T follicular helper cell (primary cell): ENCODE data around the gene TTC21B.

Experiments used
- DNase-seq: peaks from one replicate; pipeline ENCODE4 v3.0.0-alpha.2; 2020; ENCODE audit warnings: low read depth

Gene TTC21B

DNA sequence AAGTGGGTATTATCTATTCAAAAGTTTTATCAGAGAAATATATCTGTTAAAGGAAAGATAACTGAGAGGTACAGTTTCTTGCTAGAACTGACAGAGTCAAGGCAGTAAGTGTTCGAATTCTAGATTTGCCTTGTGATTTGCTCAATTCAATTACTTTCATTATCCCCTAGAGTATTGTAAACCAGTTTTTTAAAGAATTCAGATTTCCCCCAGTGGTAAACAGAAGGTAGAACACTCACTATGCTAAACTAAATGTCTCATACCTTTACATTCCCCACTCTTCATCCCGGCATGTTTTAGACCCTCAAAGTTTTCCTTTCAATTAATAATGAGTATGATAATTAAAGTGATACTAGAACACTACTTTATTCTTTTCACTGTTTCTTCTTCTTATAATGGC, 28.6 kb downstream of the TTC21B start:
- DNase-seq: no peak

DNA sequence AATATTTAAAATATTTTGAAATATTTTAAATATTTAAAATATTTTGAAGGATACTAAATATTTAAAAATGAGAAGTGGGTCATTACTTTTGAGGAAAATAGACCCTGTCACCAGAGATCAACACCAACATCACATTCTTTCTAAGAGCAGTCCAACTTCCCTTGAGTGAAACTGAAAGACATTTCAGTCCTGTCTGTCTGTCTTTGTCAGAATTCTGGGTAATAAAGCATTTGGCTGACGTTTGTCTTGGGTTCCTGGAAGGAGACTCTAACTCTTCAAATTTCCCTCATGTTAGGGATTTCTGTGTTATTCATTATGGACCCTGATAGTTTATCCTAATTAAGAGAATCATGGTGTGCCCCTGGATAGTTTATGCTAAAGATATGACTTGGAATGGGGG, 32.8 kb downstream of the TTC21B start:
- no peak for DNase-seq

DNA sequence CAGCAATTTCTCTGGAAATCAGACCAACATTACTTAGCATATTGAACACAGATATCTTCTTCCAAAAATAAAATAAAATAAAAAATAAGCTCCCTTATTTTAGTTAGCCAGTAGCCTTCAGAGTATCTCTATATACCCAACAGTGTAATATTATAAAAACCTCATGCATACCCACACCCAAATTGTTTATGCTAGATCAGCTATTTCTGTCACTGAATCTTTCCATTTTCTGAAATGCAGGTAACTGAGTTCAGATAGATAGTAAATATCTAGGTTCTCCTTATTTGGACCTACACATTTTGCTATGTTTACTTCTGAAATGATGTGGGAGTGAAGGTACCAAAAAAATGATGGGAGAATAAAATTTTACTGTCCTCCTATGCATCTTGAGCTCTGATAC, 39.9 kb downstream of the TTC21B start:
- no peak for DNase-seq

- no peak for DNase-seq
Observed at GRCh38 chr2:165911981-165912380, 41.6 kb downstream of the TTC21B start.

DNA sequence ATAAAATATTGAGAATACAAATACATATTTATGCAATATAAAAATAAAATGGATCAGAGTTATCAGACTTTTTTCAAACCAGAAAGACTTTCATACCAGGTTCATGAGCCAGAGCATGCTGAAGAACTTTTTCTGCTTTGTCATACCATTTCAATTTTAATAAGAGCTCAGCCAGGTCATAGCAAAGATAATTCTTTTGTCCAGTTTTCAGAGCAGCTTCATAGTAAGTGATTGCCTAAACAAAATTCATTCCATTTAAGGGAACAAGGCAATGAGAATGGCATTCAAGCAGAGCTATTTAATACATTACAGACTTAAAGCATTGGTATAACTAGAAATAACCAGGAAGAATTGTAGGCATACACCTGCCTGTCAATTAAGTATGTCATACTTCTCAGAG, 42.3 kb downstream of the TTC21B start:
- no peak for DNase-seq

- no peak for DNase-seq
Observed at GRCh38 chr2:165909466-165909865, 44.1 kb downstream of the TTC21B start.

DNA sequence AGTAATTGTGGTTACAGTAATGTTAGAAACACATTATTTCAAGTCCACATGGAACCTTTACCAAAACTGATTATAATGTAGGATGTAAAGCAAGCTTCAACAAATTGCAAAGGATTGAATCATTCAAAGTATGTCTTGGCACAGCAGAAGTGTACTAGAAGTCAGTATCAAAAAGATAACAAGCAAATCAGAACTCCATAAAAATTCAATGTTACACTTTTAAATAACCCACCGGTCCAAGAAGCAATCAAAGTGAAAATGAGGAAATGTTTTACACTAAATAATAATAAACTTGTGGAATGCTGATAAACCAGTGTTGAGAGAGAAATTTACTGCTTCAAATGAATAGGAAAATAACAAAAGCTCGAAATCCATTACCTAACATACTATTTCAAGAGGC, 47.7 kb downstream of the TTC21B start:
- DNase-seq: no peak

- no peak for DNase-seq
Observed at GRCh38 chr2:165905269-165905668, 48.3 kb downstream of the TTC21B start.

GRCh38 chr2:165904432-165904831, 49.1 kb downstream of the TTC21B start:
- no peak for DNase-seq

DNA sequence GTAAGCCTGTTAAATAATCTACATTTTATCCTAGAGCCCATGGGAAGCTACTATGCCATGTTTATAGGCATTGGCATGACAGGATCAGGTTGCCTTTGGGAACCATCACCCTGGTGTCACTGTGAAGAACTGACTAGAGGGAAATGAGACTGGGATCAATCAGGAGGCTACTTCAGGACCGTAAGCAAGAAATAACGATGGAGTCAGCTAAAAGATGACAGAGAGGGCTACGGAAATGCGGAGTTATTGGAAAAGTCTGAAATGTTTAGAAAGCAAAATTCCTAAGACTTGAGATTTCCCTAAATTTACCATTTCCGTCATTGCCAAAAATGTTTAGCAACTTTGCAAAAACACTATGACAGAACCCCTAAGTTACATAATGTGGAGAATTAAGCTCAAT, 50.2 kb downstream of the TTC21B start:
- no peak for DNase-seq

DNA sequence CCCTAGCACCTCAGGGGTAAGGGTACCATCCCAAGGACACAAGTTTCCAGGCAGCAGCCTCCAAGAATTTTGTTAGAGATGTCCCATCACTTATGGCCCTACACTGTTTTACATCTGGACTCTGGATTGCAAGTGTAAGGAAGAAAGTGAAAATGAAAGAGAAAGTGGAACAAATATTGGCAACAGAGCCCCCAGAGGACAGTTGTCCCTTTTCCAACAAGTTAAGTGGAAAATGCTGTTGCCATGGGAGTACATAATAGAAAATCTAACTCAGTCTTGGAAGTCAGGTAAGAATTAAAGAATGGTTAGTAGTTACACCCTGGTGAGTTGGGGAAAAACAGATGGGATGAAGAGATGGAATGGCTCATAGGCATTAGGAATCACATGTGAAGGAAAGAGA, 50.6 kb downstream of the TTC21B start:
- no peak for DNase-seq

DNA sequence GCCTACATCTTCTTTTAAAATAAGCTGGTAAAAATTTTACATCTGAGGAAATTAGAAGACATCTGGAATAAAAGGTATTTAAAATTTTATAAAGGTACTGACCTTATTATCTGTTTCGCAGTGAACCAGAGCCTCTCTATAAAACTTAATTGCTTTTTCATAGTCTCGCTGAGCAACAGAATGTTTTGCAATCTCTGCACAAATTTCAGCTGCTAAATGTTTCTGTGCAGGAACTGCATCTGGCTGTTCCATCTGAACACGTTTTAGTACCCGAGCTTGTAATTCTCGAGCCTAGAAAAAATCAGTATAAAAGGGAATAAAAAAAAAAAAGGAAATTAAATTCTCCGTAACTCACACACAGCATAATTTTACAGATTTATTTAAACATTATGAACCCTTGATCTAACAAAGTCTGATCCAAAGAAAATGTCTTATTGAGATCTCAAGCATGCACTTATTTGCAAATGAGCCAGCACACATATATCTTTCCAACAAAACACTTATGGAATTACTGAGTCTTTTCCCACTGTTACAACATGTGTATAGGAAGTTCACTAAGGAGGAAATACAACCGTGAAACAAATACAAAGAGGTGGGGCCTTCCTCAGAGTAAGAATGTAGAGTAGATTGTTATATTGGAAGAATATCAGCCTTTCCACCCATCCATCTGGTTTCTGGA, 51.8 kb downstream of the TTC21B start:
- DNase-seq: no peak

DNA sequence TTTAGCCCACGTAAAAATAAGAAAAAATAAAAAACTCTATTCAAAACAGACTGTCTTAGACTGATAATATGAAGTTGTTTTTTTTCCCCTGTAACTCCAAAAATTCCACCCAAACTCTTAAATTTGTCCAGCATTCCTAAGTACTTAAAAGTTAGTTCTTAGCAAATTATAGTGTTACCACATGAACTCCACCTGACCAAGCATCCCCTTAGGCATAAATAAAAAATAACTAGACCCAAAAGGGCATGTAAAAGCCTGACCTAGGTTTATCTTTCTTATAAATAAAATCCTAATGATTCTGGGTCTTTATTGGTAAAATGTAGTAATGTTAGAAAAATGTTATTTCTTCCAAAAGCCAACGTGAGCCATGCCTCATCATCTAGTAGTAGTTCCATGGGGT, 54.3 kb downstream of the TTC21B start:
- no peak for DNase-seq

DNA sequence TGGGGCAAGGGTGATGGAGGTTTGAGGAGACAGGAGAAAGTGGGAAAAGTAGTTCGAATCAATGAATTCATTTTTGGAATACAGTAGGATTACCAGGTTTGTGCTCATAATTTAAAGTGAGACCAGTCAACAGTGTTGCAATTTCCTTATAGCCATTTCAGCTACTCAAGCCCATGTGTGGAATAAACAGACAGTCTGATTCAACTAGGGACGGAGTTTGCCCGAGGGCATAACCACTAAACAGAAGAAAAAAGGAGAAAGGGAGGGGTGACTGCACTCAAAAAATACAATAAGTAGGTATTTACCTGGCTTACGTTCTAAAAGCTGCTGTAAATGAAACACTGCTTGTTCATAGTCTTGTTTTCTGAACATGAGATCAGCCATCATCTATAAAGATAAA, 55.2 kb downstream of the TTC21B start:
- no peak for DNase-seq

DNA sequence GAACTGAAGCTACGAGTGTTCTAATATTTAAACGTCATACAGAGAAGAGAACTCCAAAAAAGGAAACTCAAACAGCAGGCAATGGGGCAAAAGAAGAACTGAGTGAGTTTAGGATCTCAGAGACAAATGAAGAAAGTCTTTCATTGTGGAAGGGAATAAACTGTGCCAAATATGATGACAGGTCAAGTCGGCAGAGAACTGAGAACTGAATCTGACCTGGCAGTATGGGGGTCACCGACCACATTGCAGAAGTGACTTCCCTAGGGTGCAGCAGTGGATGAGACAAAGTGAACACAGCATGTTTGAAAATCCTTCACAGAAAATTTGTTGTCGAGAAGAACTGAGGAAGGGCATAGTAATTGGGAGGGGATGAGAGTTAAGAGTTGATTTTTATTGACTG, 55.9 kb downstream of the TTC21B start:
- no peak for DNase-seq

GRCh38 chr2:165897074-165897473, 56.5 kb downstream of the TTC21B start:
- DNase-seq: no peak

DNA sequence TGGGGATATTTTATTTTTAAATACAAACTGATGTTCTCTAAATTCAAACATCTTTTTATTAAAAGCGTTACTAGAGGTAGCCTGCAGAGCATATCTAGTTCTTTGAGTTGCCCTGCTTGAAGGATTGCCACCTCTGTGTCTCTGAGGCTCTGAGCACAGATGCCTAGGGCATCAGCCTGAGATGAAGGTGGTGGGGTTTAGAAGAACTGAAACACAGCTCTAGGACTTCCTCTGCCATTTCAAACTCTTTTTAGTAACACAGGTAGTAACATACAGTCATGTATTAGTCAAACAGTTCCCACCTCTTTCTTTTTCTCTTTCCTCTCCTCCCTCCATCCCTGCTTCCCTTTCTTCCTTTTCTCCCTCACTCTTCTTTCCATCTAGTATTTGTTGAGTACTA, 57.6 kb downstream of the TTC21B start:
- no peak for DNase-seq

- no peak for DNase-seq
Observed at GRCh38 chr2:165893556-165893955, 60.0 kb downstream of the TTC21B start.

DNA sequence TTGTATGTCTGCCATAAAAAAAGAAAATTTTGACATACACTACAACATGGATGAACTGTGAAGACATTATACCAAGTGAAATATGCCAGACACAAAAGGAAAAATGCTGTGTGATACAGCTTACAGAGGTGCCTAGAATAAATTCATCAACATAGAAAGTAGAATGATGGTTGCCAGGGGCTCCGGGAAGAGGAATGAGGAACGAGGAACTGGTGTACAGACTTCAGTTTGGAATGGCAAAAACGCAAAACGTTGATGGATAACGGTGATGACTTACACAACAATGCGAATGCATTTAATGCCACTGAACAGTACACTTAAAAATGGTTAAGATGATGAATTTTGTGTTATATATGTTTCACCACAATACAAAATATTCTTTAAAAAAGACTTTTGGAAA, 61.0 kb downstream of the TTC21B start:
- DNase-seq: no peak

GRCh38 chr2:165891943-165892342, 61.6 kb downstream of the TTC21B start:
- DNase-seq: no peak

GRCh38 chr2:165891345-165891744, 62.2 kb downstream of the TTC21B start:
- no peak for DNase-seq

DNA sequence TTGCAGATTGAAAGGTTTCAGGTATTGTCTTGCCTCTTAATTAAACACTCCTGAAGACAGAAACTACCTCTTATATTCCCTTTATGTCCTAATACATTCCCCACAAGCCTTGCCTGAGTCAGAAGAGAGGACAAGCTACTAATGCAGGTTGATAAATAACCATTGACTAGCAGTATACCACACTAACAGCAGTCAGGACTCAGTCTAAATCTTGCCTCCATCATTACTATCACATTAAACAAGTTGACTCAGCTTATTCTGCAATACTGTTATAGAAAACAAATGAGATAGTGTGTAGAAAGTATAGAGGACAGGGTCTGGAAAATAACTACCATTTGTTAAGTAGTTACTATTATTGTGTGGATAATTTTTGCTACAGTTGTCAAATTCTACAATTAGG, 63.8 kb downstream of the TTC21B start:
- DNase-seq: no peak

DNA sequence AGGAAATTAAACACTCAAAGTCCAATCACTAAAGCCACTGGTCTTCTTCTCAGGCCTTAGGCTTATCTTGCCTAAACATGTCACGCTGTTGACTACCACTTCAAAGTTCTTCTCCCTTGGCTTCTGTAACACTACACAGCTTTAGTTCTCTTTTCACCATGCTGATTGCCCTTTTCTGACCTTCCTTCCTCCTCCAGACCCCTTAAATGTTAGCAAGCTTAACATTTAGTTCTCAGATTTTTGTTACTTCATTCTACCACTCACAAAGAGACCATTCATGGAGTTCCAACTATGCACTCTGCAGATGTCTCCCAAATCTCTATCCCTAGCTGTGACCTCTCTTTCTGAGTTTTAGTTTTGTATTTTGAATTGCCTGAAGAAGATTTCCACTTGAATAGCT, 64.4 kb downstream of the TTC21B start:
- DNase-seq: no peak

DNA sequence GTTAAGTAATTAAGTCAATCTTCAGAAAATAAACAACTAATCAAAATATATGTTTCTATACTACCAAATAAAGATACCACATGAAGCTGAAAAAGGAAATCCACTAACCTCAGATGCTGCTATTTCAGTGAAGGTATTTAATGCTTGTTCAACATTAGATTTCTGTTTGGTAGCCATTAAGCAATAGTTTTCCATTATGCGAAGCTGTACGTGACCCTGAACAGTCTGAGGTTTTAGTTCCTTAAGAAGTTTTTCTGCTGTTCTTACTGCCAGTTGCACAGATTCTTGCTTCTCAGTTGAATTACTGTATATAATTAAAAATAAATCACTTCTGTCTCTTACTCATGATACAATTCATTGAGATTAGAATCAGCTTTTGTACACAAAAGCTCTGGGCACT, 65.4 kb downstream of the TTC21B start:
- DNase-seq: no peak
